Liver (tissue), 9 donors: ENCODE data around the gene HK2. TPM values are rescaled to one million over a fixed set of nuclear protein-coding genes. Genes with fewer than 3 reads are reported as not detected.

Source experiments
- DNase-seq: peaks from one replicate; pipeline ENCODE4 v3.0.0-alpha.2; 2017; ENCODE audit warnings: low spot score
- H3K27ac ChIP-seq, 2 donors: one replicate each; pipeline ENCODE4 v1.7.0; 2013; ENCODE audit warnings: inconsistent platforms in 2 of 2, low read length in 2 of 2, control low read depth in 1 of 2, low read depth in 1 of 2, mild to moderate bottlenecking in 1 of 2
- H3K27me3 ChIP-seq, 4 donors: one replicate each; pipeline versions ENCODE4 v1.6.1 to v1.7.0; 2013; ENCODE audit warnings: low read length in 3 of 4, inconsistent platforms in 1 of 4, mild to moderate bottlenecking in 1 of 4, moderate library complexity in 1 of 4; ENCODE audit not compliant: control insufficient read depth in 4 of 4, insufficient read depth in 4 of 4
- H3K36me3 ChIP-seq, 4 donors: one replicate each; pipeline versions ENCODE4 v1.6.1 to v1.7.0; 2013; ENCODE audit warnings: low read length in 3 of 4, mild to moderate bottlenecking in 3 of 4, low read depth in 1 of 4, moderate library complexity in 1 of 4; ENCODE audit not compliant: control insufficient read depth in 4 of 4, insufficient read depth in 3 of 4
- H3K4me1 ChIP-seq, 4 donors: one replicate each; pipeline versions ENCODE4 v1.6.1 to v1.7.0; 2013; ENCODE audit warnings: low read length in 3 of 4, mild to moderate bottlenecking in 3 of 4, moderate library complexity in 1 of 4; ENCODE audit not compliant: control insufficient read depth in 4 of 4, insufficient read depth in 4 of 4
- H3K4me3 ChIP-seq, 3 donors: one replicate each; pipeline versions ENCODE4 v1.6.1 to v1.7.0; 2013; ENCODE audit warnings: low read length in 3 of 3, control low read depth in 1 of 3, low read depth in 1 of 3, mild to moderate bottlenecking in 1 of 3
- H3K9ac ChIP-seq, 2 donors: one replicate each; pipeline ENCODE4 v1.7.0; 2013; ENCODE audit warnings: low read length in 2 of 2, mild to moderate bottlenecking in 2 of 2, moderate library complexity in 2 of 2, control low read depth in 1 of 2, low read depth in 1 of 2
- H3K9me3 ChIP-seq, 4 donors: one replicate each; pipeline versions ENCODE4 v1.6.1 to v1.7.0; 2013; ENCODE audit warnings: low read length in 3 of 4; ENCODE audit not compliant: control insufficient read depth in 4 of 4
- EGR1 ChIP-seq, 2 donors: IDR thresholded peaks; 2 replicates each; pipeline ENCODE4 v1.6.1; 2016 to 2018; ENCODE audit warnings: antibody characterized with exemption in 2 of 2, low read depth in 2 of 2
- FOXA1 ChIP-seq: IDR thresholded peaks from 2 replicates; pipeline ENCODE4 v1.6.1; 2016; ENCODE audit warnings: antibody characterized with exemption
- FOXA2 ChIP-seq: IDR thresholded peaks from 2 replicates; pipeline ENCODE4 v1.6.1; 2016; ENCODE audit warnings: antibody characterized with exemption
- GABPA ChIP-seq, 2 donors: IDR thresholded peaks in 1 of 2; conservative IDR thresholded peaks in 1 of 2; 2 replicates each; pipeline ENCODE4 v1.6.1; 2016; ENCODE audit warnings: antibody characterized with exemption in 2 of 2, mild to moderate bottlenecking in 1 of 2, moderate library complexity in 1 of 2
- HNF4A ChIP-seq, 2 donors: conservative IDR thresholded peaks; 2 replicates each; pipeline ENCODE4 v1.6.1; 2016; ENCODE audit warnings: antibody characterized with exemption in 2 of 2, mild to moderate bottlenecking in 2 of 2
- HNF4G ChIP-seq: IDR thresholded peaks from 2 replicates; pipeline ENCODE4 v1.6.1; 2016; ENCODE audit warnings: antibody characterized with exemption
- JUND ChIP-seq, 2 donors: IDR thresholded peaks; 2 replicates each; pipeline ENCODE4 v1.6.1; 2016; ENCODE audit warnings: antibody characterized with exemption in 2 of 2
- NR2F2 ChIP-seq: IDR thresholded peaks from 2 replicates; pipeline ENCODE4 v1.6.1; 2016; ENCODE audit warnings: antibody characterized with exemption
- RAD21 ChIP-seq, 2 donors: IDR thresholded peaks; 2 replicates each; pipeline ENCODE4 v1.6.1; 2016; ENCODE audit warnings: antibody characterized with exemption in 2 of 2, mild to moderate bottlenecking in 2 of 2
- RXRA ChIP-seq, 2 donors: IDR thresholded peaks; 2 replicates each; pipeline ENCODE4 v1.6.1; 2017 to 2018; ENCODE audit warnings: antibody characterized with exemption in 2 of 2, mild to moderate bottlenecking in 1 of 2
- SP1 ChIP-seq: IDR thresholded peaks from 2 replicates; pipeline ENCODE4 v1.6.1; 2018; ENCODE audit warnings: antibody characterized with exemption, mild to moderate bottlenecking
- TAF1 ChIP-seq: conservative IDR thresholded peaks from 2 replicates; pipeline ENCODE4 v1.6.1; 2016; ENCODE audit warnings: antibody characterized with exemption, mild to moderate bottlenecking
- WGBS: extraction: QIAGEN DNeasy Blood & Tissue Kit; methylation state at CpG from one replicate; pipeline ENCODE4 v1.1.7; 2013; 5-methylcytosine and 5-hydroxymethylcytosine counted together
- polyA plus RNA-seq, 2 donors: library from polyadenylated mRNA; stranded (reverse) in 1 of 2; unstranded in 1 of 2; fragments of 200-250 nt in 1 of 2; fragments of >200 nt in 1 of 2; fragmentation: Nextera tagmentation in 1 of 2; extraction: Ambion mirVana in 1 of 2; gene quantifications; one replicate each; pipeline versions ENCODE4 v1.2.1 to v1.2.3, GENCODE V29; 2013 to 2015
- total RNA-seq, 2 donors: library from RNA; depleted of rRNA; stranded (reverse); fragments of >200 nt; gene quantifications; one replicate each; pipeline ENCODE4 v1.2.3, GENCODE V29; 2014
- TF ChIP-seq, protein P1 (sequence below): IDR thresholded peaks from 2 replicates; pipeline ENCODE4 v1.6.1; 2016; ENCODE audit warnings: antibody characterized with exemption
- TF ChIP-seq, protein P2 (sequence below): fragments of 150-350 bp; IDR thresholded peaks from 2 replicates; pipeline ENCODE4 v1.5.1; 2017; ENCODE audit warnings: improper control_type of control experiment, low read depth, low read length; ENCODE audit not compliant: missing input control
- TF ChIP-seq, protein P3 (sequence below): IDR thresholded peaks from 2 replicates; pipeline ENCODE4 v1.6.1; 2016; ENCODE audit warnings: antibody characterized with exemption
- TF ChIP-seq, protein P4 (sequence below): IDR thresholded peaks from 2 replicates; pipeline ENCODE4 v1.6.1; 2016; ENCODE audit warnings: antibody characterized with exemption
- TF ChIP-seq, protein P5 (sequence below): IDR thresholded peaks from 2 replicates; pipeline ENCODE4 v1.6.1; 2016; ENCODE audit warnings: antibody characterized with exemption, mild to moderate bottlenecking
- donor health status: healthy.
- donor health status: healthy.
- donor health status: healthy.
- donor health status: healthy.
- donor health status: healthy.

Gene HK2
- total and polyA plus RNA-seq, 4 donors: 0.21 to 3.5 (median 1.0) TPM

DNA sequence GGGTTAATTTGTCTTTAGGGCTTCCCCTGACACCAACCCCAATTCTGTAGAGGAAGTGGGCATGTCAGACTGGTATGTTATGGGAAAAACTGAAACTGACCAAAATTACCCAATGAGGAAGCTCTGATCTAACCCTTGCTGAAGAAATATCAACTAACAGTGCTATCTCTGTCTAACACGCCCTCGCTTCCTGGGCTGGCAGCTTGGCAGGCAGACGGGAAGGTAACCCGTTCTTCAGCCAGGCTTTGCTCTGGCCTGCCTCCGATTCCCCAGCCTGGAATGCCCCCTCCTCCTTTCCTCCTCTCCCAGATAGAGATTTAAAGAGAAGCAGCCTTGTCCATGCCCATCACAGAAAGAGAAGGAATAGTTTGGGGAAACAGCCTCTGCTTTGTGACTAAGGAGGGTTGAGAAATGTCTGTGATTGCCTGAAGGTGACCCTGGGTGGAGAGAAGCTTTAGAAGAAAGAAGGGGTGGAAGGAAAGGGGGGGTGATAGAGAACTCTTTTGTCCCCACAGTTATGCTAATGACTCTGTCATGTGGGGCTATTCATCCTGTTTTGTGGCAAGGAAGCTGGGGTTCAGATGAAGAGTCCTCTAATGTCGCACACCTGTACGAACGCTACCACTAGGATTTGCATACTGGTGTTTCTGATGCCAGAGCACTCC, 15.4 kb downstream of the HK2 start:
- no peak overlapping the region for H3K4me3 ChIP-seq
- peak overlapping the region in 1 of 2 donors; percentile 39 for H3K9ac ChIP-seq
- DNase-seq: no peak
- H3K9me3 ChIP-seq: no peaks in the 10 kb centered on the region
- H3K4me1 ChIP-seq: peaks cover 2 to 3% (median 3%) of the 10 kb centered on the region in 4 donors
- WGBS: 68% methylated on average over 8 of the region's 8 CpGs
- H3K27ac ChIP-seq: peak overlapping the region; percentile 53 to 67
- TF ChIP-seq RXRA (IDR thresholded peaks at IDR 0.05): no peak
- no peak for TF ChIP-seq FOXA1
- TF ChIP-seq HNF4G: no peak
- TF ChIP-seq GABPA (IDR thresholded peaks at IDR 0.05 in 1 of 2, conservative IDR thresholded peaks at IDR 0.05 in 1 of 2): no peak
- no peak for TF ChIP-seq HNF4A (conservative IDR thresholded peaks at IDR 0.05)
- TF ChIP-seq, protein P1, sequence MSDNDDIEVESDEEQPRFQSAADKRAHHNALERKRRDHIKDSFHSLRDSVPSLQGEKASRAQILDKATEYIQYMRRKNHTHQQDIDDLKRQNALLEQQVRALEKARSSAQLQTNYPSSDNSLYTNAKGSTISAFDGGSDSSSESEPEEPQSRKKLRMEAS: no peak
- no peak for TF ChIP-seq EGR1 (IDR thresholded peaks at IDR 0.05; ENCODE audit: low read depth in 2 of 2)
- TF ChIP-seq TAF1: no peak
- TF ChIP-seq, protein P2, sequence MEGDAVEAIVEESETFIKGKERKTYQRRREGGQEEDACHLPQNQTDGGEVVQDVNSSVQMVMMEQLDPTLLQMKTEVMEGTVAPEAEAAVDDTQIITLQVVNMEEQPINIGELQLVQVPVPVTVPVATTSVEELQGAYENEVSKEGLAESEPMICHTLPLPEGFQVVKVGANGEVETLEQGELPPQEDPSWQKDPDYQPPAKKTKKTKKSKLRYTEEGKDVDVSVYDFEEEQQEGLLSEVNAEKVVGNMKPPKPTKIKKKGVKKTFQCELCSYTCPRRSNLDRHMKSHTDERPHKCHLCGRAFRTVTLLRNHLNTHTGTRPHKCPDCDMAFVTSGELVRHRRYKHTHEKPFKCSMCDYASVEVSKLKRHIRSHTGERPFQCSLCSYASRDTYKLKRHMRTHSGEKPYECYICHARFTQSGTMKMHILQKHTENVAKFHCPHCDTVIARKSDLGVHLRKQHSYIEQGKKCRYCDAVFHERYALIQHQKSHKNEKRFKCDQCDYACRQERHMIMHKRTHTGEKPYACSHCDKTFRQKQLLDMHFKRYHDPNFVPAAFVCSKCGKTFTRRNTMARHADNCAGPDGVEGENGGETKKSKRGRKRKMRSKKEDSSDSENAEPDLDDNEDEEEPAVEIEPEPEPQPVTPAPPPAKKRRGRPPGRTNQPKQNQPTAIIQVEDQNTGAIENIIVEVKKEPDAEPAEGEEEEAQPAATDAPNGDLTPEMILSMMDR: no peak
- no peak for TF ChIP-seq RAD21 (IDR thresholded peaks at IDR 0.05)
- TF ChIP-seq, protein P3, sequence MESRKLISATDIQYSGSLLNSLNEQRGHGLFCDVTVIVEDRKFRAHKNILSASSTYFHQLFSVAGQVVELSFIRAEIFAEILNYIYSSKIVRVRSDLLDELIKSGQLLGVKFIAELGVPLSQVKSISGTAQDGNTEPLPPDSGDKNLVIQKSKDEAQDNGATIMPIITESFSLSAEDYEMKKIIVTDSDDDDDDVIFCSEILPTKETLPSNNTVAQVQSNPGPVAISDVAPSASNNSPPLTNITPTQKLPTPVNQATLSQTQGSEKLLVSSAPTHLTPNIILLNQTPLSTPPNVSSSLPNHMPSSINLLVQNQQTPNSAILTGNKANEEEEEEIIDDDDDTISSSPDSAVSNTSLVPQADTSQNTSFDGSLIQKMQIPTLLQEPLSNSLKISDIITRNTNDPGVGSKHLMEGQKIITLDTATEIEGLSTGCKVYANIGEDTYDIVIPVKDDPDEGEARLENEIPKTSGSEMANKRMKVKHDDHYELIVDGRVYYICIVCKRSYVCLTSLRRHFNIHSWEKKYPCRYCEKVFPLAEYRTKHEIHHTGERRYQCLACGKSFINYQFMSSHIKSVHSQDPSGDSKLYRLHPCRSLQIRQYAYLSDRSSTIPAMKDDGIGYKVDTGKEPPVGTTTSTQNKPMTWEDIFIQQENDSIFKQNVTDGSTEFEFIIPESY: no peak
- TF ChIP-seq, protein P4, sequence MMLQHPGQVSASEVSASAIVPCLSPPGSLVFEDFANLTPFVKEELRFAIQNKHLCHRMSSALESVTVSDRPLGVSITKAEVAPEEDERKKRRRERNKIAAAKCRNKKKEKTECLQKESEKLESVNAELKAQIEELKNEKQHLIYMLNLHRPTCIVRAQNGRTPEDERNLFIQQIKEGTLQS: no peak
- TF ChIP-seq SP1: no peak
- no peak for TF ChIP-seq FOXA2
- TF ChIP-seq NR2F2: no peak
- TF ChIP-seq JUND (IDR thresholded peaks at IDR 0.05): no peak
- TF ChIP-seq, protein P5, sequence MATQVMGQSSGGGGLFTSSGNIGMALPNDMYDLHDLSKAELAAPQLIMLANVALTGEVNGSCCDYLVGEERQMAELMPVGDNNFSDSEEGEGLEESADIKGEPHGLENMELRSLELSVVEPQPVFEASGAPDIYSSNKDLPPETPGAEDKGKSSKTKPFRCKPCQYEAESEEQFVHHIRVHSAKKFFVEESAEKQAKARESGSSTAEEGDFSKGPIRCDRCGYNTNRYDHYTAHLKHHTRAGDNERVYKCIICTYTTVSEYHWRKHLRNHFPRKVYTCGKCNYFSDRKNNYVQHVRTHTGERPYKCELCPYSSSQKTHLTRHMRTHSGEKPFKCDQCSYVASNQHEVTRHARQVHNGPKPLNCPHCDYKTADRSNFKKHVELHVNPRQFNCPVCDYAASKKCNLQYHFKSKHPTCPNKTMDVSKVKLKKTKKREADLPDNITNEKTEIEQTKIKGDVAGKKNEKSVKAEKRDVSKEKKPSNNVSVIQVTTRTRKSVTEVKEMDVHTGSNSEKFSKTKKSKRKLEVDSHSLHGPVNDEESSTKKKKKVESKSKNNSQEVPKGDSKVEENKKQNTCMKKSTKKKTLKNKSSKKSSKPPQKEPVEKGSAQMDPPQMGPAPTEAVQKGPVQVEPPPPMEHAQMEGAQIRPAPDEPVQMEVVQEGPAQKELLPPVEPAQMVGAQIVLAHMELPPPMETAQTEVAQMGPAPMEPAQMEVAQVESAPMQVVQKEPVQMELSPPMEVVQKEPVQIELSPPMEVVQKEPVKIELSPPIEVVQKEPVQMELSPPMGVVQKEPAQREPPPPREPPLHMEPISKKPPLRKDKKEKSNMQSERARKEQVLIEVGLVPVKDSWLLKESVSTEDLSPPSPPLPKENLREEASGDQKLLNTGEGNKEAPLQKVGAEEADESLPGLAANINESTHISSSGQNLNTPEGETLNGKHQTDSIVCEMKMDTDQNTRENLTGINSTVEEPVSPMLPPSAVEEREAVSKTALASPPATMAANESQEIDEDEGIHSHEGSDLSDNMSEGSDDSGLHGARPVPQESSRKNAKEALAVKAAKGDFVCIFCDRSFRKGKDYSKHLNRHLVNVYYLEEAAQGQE: no peak
- no peaks in the 10 kb centered on the region for H3K27me3 ChIP-seq
- H3K36me3 ChIP-seq: no peaks in the 10 kb centered on the region
